ENCODE data around the gene SPEM1. TPM values are rescaled to one million over a fixed set of nuclear protein-coding genes. Genes with fewer than 3 reads are reported as not detected.

SPEM1 gene
- total and polyA plus RNA-seq, 2 of the 13 experiments (the other 11 are each of a cell fraction or from before 2014, with no cell fraction given) = not detected

DNA sequence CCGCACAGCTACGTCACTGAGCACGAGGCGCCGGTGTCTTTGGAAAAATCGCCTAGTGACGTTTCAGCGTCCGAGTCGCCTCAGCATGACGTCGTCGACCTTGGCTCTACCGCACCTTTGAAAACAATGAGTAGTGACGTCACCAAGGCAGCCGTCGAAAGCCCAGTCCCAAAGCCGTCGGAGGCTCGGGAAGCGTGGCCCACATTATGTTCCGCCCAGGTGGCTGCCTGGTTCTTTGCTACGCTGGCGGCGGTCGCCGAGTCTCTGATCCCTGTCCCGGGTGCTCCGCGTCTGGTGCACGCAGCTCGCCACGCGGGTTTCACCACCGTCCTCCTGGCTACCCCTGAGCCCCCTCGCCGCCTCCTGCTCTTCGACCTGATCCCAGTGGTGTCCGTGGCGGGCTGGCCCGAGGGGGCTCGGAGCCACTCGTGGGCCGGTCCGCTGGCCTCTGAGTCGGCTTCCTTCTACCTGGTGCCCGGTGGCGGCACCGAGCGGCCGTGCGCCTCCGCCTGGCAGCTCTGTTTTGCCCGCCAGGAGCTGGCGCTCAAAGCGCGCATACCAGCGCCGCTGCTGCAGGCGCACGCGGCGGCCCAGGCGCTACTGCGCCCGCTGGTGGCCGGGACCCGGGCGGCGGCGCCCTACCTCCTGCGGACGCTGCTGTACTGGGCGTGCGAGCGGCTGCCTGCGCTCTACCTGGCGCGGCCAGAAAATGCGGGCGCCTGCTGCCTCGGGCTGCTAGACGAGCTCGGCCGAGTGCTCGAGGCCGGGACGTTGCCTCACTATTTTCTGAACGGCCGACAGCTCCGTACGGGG lies 16.6 kb downstream of the SPEM1 start:
- intact Hi-C loops (cut with micrococcal nuclease; ENCODE audit: unreplicated experiment) (loop anchor here (2.0 kb wide), 1 partner anchor 76 kb away; no protein-coding TSS in a partner anchor), in situ Hi-C loops (cut with HindIII; ENCODE audit: extremely low pct_ligation_motif_present, low pct_unique_long_range_greater_than_20kb) (loop anchor here (5.0 kb wide), 2 partner anchors 41 to 79 kb away; partner anchors contain the start of genes TMEM95 and ZBTB4)
- H3K9ac ChIP-seq (ENCODE audit: insufficient read depth, low read depth, low read length) = no peak overlapping the region
- no peaks in the 10 kb centered on the region for H4K20me1 ChIP-seq (ENCODE audit: insufficient read depth, low read length)
- no peaks in the 10 kb centered on the region for H3K9me3 ChIP-seq (ENCODE audit: low read length)
- H3K4me2 ChIP-seq (ENCODE audit: low read depth, low read length) = peak overlapping the region; percentile 85
- peaks cover 2 to 6% of the 10 kb centered on the region in 2 experiments; a peak in 3 of 5 replicates for H3K27me3 ChIP-seq (ENCODE audit: control insufficient read depth in 1 of 2, insufficient read depth in 2 of 2, low read length in 2 of 2)
- peak overlapping the region in 1 of 3 experiments; percentile 75; a peak in 3 of 6 replicates for H3K4me3 ChIP-seq (replicated peaks in 1 of 3; ENCODE audit: insufficient read depth in 1 of 3, low read depth in 2 of 3, low read length in 3 of 3)
- H2AFZ ChIP-seq (ENCODE audit: low read length) = no peak overlapping the region
- ChIA-PET CTCF (ENCODE audit: low intra/inter-chr PET ratio, low total read pairs) (interaction anchor here (0.7 to 2.1 kb wide), 2 partner anchors 67 to 81 kb away, joined by 3 to 11 read pairs; no protein-coding TSS in a partner anchor), POLR2A (interaction anchor here (1.8 to 3.8 kb wide), 4 partner anchors 9 to 47 kb away, joined by 4 to 52 read pairs (median 28); partner anchors contain the start of genes CHRNB1, POLR2A and TMEM256)
- H3K79me2 ChIP-seq (ENCODE audit: insufficient read depth, low read length) = no peaks in the 10 kb centered on the region
- no peak for FAIRE-seq
- H3K27ac ChIP-seq (ENCODE audit: extremely low read length, insufficient read depth, low read length) = no peak overlapping the region
- H3K36me3 ChIP-seq (replicated peaks in 1 of 2; ENCODE audit: control insufficient read depth in 1 of 2, insufficient read depth in 2 of 2, low read length in 2 of 2) = no peaks in the 10 kb centered on the region
- peaks cover 39% of the 10 kb centered on the region for H3K4me1 ChIP-seq (ENCODE audit: insufficient read depth, low read length)
- DNase-seq (ENCODE audit: low spot score) = peak; percentile 30
- WGBS (ENCODE audit: low lambda C conversion rate) = 88% methylated on average over 62 of the region's 92 CpGs
- peak; percentile 59 for ATAC-seq
- BruUV-seq (replicated peaks) = no TSS peak
- TF ChIP-seq, protein P1, sequence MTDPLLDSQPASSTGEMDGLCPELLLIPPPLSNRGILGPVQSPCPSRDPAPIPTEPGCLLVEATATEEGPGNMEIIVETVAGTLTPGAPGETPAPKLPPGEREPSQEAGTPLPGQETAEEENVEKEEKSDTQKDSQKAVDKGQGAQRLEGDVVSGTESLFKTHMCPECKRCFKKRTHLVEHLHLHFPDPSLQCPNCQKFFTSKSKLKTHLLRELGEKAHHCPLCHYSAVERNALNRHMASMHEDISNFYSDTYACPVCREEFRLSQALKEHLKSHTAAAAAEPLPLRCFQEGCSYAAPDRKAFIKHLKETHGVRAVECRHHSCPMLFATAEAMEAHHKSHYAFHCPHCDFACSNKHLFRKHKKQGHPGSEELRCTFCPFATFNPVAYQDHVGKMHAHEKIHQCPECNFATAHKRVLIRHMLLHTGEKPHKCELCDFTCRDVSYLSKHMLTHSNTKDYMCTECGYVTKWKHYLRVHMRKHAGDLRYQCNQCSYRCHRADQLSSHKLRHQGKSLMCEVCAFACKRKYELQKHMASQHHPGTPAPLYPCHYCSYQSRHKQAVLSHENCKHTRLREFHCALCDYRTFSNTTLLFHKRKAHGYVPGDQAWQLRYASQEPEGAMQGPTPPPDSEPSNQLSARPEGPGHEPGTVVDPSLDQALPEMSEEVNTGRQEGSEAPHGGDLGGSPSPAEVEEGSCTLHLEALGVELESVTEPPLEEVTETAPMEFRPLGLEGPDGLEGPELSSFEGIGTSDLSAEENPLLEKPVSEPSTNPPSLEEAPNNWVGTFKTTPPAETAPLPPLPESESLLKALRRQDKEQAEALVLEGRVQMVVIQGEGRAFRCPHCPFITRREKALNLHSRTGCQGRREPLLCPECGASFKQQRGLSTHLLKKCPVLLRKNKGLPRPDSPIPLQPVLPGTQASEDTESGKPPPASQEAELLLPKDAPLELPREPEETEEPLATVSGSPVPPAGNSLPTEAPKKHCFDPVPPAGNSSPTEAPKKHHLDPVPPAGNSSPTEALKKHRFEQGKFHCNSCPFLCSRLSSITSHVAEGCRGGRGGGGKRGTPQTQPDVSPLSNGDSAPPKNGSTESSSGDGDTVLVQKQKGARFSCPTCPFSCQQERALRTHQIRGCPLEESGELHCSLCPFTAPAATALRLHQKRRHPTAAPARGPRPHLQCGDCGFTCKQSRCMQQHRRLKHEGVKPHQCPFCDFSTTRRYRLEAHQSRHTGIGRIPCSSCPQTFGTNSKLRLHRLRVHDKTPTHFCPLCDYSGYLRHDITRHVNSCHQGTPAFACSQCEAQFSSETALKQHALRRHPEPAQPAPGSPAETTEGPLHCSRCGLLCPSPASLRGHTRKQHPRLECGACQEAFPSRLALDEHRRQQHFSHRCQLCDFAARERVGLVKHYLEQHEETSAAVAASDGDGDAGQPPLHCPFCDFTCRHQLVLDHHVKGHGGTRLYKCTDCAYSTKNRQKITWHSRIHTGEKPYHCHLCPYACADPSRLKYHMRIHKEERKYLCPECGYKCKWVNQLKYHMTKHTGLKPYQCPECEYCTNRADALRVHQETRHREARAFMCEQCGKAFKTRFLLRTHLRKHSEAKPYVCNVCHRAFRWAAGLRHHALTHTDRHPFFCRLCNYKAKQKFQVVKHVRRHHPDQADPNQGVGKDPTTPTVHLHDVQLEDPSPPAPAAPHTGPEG (CRISPR knock-in tag; IDR thresholded peaks at IDR 0.05) = no peak
- TF ChIP-seq ZNF556 (CRISPR knock-in tag; IDR thresholded peaks at IDR 0.05; ENCODE audit: borderline replicate concordance) = no peak
- TF ChIP-seq FOSL1 (CRISPR knock-in tag; IDR thresholded peaks at IDR 0.05; ENCODE audit: borderline replicate concordance) = no peak
- TF ChIP-seq XRCC5 (optimal IDR thresholded peaks at IDR 0.05; ENCODE audit: low read length) = peak; percentile 76
- TF ChIP-seq, protein P2, sequence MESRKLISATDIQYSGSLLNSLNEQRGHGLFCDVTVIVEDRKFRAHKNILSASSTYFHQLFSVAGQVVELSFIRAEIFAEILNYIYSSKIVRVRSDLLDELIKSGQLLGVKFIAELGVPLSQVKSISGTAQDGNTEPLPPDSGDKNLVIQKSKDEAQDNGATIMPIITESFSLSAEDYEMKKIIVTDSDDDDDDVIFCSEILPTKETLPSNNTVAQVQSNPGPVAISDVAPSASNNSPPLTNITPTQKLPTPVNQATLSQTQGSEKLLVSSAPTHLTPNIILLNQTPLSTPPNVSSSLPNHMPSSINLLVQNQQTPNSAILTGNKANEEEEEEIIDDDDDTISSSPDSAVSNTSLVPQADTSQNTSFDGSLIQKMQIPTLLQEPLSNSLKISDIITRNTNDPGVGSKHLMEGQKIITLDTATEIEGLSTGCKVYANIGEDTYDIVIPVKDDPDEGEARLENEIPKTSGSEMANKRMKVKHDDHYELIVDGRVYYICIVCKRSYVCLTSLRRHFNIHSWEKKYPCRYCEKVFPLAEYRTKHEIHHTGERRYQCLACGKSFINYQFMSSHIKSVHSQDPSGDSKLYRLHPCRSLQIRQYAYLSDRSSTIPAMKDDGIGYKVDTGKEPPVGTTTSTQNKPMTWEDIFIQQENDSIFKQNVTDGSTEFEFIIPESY (CRISPR knock-in tag; IDR thresholded peaks at IDR 0.05) = no peak
- TF ChIP-seq HOXA3 (CRISPR knock-in tag; IDR thresholded peaks at IDR 0.05) = peak; percentile 63
- TF ChIP-seq ARHGAP35 (CRISPR knock-in tag; IDR thresholded peaks at IDR 0.05; ENCODE audit: borderline replicate concordance) = 0 out of 2 replicates have a peak, but pooled peaks have one; percentile 35
- no peak for TF ChIP-seq ZNF75D (CRISPR knock-in tag; IDR thresholded peaks at IDR 0.05; ENCODE audit: borderline replicate concordance)
- TF ChIP-seq RBM39 (IDR thresholded peaks at IDR 0.05; ENCODE audit: low read depth, low read length, poor library complexity, severe bottlenecking) = no peak
- no peak for TF ChIP-seq ZNF496 (CRISPR knock-in tag; IDR thresholded peaks at IDR 0.05; ENCODE audit: insufficient replicate concordance)
- TF ChIP-seq TGIF2 (CRISPR knock-in tag; IDR thresholded peaks at IDR 0.05) = no peak
- TF ChIP-seq MEIS2 (CRISPR knock-in tag; IDR thresholded peaks at IDR 0.05) = 0 out of 2 replicates have a peak, but pooled peaks have one; percentile 32
